Hematopoietic multipotent progenitor cell treated with erythropoietin and hydrocortisone succinate and interleukin-3 and kit ligand, for 15 days (in vitro differentiated cells): ENCODE measurements around the gene CTXN1.
"Not testable (repeated sequence)": the region's sequence is repeated elsewhere in the genome, so short reads cannot be mapped to it uniquely, and the experiment has no call there.

Experiments used
- DNase-seq: peaks from one replicate; pipeline ENCODE4 v3.0.0-alpha.2; 2015; ENCODE audit warnings: low spot score

CTXN1 gene

GRCh38 chr19:7899751-7900378 lies 26.1 kb downstream of the CTXN1 start:
- DNase-seq = no peak

- DNase-seq = no peak
Observed at GRCh38 chr19:7898967-7899366, 27.0 kb downstream of the CTXN1 start.

DNA sequence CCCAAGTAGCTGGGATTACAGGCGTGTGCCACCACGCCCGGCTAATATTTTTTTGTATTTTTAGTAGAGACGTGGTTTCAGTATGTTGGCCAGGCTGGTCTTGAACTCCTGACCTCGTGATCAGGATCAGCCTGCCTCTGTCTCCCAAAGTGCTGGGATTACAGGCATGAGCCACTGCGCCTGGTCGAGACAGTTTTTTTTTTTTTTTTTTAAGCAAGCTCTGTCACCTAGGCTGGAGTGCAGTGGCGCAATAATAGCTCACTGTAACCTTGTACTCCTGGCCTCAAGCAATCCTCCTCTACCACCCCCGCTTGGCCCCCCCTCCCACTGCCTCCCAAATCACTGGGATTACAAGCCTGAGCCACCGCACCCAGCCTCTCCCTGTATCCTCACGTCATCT lies 28.6 kb downstream of the CTXN1 start:
- no peak for DNase-seq

- DNase-seq = no peak
Observed at GRCh38 chr19:7895565-7895964, 30.4 kb downstream of the CTXN1 start.

DNA sequence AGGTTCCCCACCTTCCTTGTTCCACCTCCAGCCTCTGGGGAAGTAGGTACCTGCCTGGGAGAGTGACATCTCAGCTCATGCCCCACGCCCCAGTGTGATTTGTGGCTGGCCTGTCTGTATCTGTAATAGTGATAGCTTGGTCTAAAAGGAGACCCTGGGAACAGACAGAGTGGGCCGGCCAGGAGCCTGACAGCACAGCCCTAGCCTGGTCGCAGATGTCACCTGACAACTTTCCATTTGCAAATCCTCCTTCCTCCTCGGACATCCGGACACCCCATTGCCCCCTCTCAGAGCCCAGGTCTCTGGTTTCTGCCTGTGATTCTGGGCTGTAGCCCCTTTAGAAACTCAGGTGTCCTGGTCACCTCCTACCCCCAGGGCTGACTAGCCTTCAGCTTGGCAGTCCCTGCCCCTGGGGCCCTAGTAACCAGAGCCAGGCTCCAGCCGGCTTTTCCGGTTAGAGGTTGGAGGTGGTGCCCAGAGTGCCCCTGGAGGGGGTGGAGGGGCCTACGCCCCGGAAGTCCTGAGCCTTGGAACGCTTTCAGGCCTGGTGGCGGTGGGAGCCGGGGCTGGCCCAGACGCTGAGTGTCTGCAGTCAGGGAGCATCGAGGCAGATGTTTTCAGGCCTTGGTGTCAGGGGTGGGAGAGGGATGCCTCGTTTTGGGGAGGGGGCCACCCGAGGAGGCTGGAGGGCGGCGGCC lies 31.2 kb downstream of the CTXN1 start:
- no peak for DNase-seq

DNA sequence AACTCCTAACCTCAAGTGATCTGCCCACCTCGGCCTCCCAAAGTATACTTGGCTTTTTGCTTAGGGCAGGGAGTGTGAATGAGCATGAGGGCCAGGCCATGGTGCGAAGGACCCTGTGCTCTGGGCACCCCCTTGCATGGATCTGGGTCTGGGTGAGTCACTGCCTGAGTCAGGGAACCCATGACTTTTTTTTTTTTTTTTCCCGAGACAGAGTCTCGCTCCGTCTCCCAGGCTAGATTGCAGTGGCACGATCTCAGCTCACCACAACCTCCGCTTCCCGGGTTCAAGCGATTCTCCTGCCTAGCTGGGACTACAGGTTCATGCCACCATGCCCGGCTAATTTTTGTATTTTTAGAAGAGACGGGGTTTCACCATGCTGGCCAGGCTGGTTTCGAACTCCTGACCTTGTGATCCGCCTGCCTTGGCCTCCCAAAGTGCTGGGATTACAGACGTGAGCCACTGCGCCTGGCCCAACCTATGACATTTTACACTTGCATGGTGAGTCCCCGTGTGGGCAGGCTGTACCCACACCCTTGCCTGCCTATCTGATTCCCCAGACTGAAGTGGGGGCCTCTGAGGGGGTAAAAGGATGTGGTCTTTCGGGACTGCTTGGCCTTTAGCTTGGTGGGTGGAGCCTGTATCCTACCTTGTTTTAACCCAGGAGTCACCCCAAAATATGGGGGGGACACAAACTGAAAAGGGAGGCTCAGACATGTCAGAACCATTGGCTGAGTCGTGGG lies 32.4 kb downstream of the CTXN1 start:
- DNase-seq = not testable (repeated sequence)

GRCh38 chr19:7888826-7889217 lies 37.1 kb downstream of the CTXN1 start:
- no peak for DNase-seq

DNA sequence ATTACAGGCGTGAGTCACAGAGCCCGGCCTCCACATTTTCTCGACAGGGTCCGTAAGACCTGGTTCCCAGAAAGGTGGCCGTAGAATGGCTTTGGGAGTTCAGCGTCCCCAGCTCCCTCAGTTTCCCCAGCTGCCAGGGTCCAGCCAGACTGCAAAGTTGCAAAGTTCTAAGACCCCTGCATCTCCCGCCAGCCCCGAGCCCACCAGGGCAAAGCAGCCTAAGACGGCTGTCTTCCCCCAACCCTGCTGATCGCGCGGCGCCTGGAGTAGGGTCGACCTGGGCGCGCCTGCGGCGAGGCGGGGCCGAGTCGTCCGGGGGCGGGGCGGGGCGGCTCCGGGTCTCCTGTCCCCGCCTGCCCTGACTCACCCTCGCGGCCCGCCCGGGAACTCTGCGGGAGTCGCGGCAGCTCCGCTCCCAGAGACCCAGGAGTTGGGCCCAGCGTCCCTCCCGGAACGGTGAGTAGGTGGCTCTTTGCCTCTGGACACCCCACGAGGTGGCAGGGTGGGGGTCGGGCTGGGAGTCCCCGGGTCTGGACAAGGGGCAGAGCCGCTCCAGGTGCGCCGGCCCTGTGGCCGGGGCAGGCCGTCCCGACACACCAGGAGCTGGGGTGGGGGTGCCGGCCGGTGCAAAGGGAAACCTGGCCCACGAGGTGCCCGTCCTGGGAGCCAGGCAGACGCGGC lies 37.6 kb downstream of the CTXN1 start, which contains the start of gene LRRC8E:
Gene LRRC8E, plus strand, starts transcription at position 366 of the 681 bp plus-strand sequence. CDS start 7,094 bp downstream, outside the sequence.
- peak; percentile 15 for DNase-seq

- DNase-seq = no peak
Observed at GRCh38 chr19:7887408-7888144, 38.4 kb downstream of the CTXN1 start.

- DNase-seq = no peak
Observed at GRCh38 chr19:7885818-7886217, 40.1 kb downstream of the CTXN1 start.

DNA sequence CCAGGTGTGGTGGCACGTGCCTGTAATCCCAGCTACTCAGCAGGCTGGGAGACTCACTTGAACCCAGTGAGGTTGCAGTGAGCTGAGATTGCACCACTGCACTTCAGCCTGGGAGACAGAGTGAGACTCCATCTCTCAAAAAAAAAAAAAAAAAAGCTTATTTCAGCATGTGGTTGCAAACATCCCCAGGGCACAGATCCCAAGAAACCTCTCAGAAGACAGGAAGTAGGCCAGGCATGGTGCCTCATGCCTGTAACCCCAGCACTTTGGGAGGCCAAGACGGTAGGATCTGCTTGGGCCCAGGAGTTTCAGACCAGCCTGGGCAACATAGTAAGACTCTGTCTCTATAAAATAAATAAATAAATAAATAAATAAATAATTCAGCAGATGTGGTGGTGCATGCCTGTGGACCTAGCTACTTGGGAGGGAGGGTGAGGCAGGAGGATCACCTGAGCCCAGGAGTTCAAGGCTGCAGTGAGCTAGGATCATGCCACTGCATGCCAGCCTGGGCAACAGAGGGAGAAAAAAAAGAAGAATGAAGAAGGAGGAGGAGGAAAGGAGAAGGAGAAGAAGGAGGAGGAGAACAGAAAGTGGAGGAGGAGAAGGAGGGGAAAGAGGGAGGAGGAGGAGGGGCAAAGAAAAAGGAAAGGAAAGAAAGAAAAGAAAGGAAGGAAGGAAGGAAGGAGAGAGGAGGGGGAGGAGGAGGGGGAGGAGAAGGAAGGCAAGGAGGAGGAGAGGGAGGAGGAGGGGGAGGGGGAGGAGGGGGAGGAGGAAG lies 42.0 kb downstream of the CTXN1 start:
- DNase-seq = no peak

GRCh38 chr19:7883105-7883504 lies 42.8 kb downstream of the CTXN1 start:
- no peak for DNase-seq

DNA sequence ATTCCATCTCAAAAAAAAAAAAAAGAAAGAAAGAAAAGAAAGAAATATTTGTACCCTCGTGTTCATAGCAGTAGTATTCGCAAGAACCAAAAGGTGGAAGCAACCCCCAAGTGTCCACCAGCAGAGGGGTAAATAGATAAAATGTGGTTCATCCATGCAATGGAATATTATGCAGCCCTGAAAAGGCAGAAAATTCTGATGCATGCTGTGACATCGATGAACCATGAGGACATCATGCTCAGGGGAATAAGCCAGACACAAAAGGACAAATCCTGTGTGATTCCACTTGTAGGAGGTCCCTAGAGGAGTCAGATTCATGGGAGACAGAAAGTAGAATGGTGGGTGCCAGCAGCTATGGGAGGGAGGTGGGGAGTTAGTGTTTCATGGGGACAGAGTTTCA lies 44.0 kb downstream of the CTXN1 start:
- no peak for DNase-seq

DNA sequence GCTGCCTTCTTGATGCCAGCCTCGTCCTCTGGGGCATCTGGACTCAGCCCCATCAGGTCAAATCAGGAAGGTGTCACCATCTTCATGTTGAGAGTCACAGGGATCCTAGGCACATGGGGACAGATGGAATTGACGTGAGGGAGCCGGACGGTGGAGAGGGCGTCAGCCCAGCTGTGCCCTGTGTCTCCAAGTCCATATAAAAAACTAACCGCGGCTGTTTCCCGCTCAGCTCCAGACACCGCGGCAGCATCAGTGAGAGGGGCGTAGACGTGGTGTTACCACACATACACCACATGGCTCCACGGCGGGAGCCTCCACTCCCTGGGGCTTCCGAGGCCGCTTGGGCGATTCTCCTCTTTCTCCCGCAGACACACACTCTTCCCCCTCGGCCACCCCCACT lies 46.1 kb downstream of the CTXN1 start:
- no peak for DNase-seq

DNA sequence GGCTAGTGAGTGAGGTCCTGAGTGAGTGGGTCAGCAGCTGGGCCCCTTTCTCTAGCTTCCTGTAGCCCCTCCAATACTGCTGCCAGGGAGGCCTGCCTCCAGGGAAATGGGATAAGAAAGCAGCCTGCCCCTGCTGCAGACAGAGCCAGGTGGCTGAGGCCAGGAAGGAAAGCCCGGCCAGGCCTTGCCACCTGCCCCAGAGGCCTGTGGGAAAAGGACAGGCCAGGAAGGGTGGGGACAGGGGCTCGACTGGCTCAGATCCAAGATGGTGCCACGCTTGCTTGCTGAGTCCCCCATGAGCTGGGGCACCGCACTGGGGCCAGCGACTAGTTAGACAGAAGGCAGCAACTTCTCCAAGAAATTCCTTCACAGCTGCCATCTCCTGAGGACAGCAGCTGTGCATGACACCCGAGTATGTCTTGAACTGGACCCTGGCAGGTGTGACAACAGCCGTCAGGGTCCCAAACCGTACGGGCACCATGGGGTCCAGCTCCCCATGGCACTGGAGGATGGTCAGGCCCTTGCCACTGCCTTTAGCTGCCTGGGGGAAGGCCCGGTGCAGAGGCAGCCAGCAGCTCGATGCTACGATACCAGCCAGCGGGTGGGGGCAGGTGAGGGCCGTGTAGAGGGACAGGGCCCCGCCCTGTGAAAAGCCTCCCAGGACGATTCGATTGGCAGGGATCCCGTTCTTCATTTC lies 46.7 kb downstream of the CTXN1 start:
- no peak for DNase-seq

DNA sequence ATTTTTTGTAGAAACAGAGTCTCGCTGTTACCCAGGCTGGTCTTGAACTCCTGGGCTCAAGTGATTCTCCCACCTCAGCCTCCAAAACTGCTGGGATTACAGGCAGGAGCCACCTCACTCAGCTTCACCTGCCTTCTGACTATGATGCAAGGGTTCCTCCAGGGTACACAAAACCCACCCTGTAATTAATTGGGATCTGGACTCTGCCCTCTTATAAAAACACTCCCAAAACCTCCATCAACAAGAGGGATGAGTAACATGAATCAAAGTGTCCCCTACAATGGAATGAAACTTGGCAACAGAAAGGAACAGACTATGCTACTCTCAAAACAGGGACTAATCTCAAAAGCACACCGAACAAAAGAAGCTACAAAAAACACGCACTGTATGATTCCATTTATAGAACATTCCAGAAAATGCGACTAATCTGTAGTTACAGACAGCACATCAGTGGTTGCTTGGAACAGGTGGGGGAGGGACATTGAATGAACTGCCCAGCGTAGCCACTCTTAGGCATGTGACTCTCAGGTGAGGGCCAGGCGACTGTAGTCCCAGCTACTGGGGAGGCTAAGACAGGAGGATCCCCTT lies 48.6 kb downstream of the CTXN1 start:
- DNase-seq = no peak

DNA sequence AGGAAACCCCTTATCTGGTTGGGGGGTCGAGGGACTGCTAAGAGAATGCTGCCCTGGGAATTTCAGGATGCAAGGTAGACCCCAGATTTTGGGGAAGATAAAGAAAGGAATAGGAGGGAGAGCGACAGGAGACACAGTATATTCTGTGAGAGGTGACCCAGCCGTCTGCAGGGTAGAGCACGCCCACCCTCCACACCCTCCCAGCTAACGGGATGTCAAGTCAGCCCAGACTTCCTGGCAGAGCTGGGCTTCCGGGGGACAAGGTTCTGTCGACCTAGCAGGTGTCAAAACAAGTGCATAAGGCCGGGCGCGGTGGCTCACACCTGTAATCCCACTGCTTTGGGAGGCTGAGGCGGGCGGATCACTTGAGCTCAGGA lies 51.0 kb downstream of the CTXN1 start:
- no peak for DNase-seq
